DND-41 (cell line): ENCODE measurements around the gene SLC6A11.

ENCODE experiments used
- ATAC-seq: fragments of 200-7000 bp; cut with Tn5 transposase; 3 replicates; pipeline ENCODE4 v1.9.1; 2021; ENCODE audit warnings: low read depth; ENCODE audit not compliant: insufficient read depth
- DNase-seq: peaks from one replicate; pipeline ENCODE4 v3.0.0-alpha.2; 2020
- H2AFZ ChIP-seq: 2 replicates; pipeline ENCODE4 v1.6.0; 2012; ENCODE audit warnings: low read depth, low read length
- H3K27ac ChIP-seq: 2 replicates; pipeline ENCODE4 v1.5.1; 2012; ENCODE audit warnings: low read length, inconsistent platforms
- H3K27me3 ChIP-seq: fragments of 200-600 bp; sonication (generic); 2 replicates; pipeline ENCODE4 v1.6.0; 2012; ENCODE audit warnings: low read length, mild to moderate bottlenecking, inconsistent platforms; ENCODE audit not compliant: insufficient read depth, poor library complexity
- H3K36me3 ChIP-seq: 2 replicates; pipeline ENCODE4 v1.5.1; 2012; ENCODE audit warnings: low read length, inconsistent platforms; ENCODE audit not compliant: insufficient read depth
- H3K4me1 ChIP-seq: 2 replicates; pipeline ENCODE4 v1.5.1; 2012; ENCODE audit warnings: mild to moderate bottlenecking, low read length; ENCODE audit not compliant: insufficient read depth
- H3K4me2 ChIP-seq: 2 replicates; pipeline ENCODE4 v1.6.0; 2012; ENCODE audit warnings: mild to moderate bottlenecking, moderate library complexity, low read length, inconsistent platforms; ENCODE audit not compliant: insufficient read depth
- H3K4me3 ChIP-seq, 2 experiments: fragments of 200-600 bp in 1 of 2; shearing (Covaris generic) in 1 of 2; 2 replicates each; pipeline ENCODE4 v1.5.1; 2012 to 2016; ENCODE audit warnings: inconsistent platforms in 2 of 2, low read length in 2 of 2, mild to moderate bottlenecking in 2 of 2, low read depth in 1 of 2, moderate library complexity in 1 of 2
- H3K79me2 ChIP-seq: 2 replicates; pipeline ENCODE4 v1.6.0; 2012; ENCODE audit warnings: low read length, inconsistent platforms; ENCODE audit not compliant: insufficient read depth
- H3K9ac ChIP-seq: 2 replicates; pipeline ENCODE4 v1.6.0; 2012; ENCODE audit warnings: low read depth, mild to moderate bottlenecking, inconsistent platforms, low read length, moderate library complexity
- H3K9me3 ChIP-seq: 2 replicates; pipeline ENCODE4 v1.5.1; 2012; ENCODE audit warnings: low read length, moderate library complexity, mild to moderate bottlenecking, inconsistent platforms; ENCODE audit not compliant: insufficient read depth, severe bottlenecking
- H4K20me1 ChIP-seq: 2 replicates; pipeline ENCODE4 v1.6.0; 2012; ENCODE audit warnings: low read length; ENCODE audit not compliant: insufficient read depth
- EZH2 ChIP-seq: IDR thresholded peaks from 3 replicates; pipeline ENCODE4 v1.6.1; 2012; ENCODE audit warnings: borderline replicate concordance, low read depth, mild to moderate bottlenecking, moderate library complexity, low read length, inconsistent platforms; ENCODE audit not compliant: severe bottlenecking
- TF ChIP-seq, protein P1 (sequence below): IDR thresholded peaks from 2 replicates; pipeline ENCODE4 v1.5.1; 2012; ENCODE audit warnings: borderline replicate concordance, low read length, moderate library complexity, mild to moderate bottlenecking; ENCODE audit not compliant: poor library complexity, severe bottlenecking; ENCODE audit errors: extremely low read depth

Gene SLC6A11

DNA sequence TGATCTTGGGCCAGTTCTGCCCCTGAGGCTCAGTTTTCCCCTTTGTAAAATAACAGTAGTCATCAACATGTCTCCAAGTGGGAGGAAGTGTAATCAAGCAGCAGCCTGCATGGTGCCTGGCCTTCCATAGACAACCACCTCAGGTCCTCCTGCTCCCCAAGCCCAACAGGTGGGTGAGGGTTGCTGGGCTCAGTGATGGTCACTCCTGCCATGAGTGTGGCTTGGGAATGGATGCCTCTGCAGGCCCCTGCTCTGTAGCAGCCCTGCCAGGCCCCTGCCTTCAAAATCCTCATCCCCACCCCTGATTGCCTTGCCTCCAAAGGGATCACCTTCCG lies 117.4 kb downstream of the SLC6A11 start:
- Histone ChIP-seq H3K27me3 (peaks cover 3% of the 10 kb centered on the region), H3K4me3 (no peak overlapping the region), H3K27ac (no peak overlapping the region), H3K9me3 (no peaks in the 10 kb centered on the region), H3K79me2 (no peaks in the 10 kb centered on the region), H2AFZ (no peak overlapping the region), H4K20me1 (peaks cover 3% of the 10 kb centered on the region; the same call in 1 of the 2 replicates), H3K4me1 (no peaks in the 10 kb centered on the region), H3K4me2 (no peak overlapping the region), H3K9ac (no peak overlapping the region), H3K36me3 (no peaks in the 10 kb centered on the region)
- TF ChIP-seq, protein P1, sequence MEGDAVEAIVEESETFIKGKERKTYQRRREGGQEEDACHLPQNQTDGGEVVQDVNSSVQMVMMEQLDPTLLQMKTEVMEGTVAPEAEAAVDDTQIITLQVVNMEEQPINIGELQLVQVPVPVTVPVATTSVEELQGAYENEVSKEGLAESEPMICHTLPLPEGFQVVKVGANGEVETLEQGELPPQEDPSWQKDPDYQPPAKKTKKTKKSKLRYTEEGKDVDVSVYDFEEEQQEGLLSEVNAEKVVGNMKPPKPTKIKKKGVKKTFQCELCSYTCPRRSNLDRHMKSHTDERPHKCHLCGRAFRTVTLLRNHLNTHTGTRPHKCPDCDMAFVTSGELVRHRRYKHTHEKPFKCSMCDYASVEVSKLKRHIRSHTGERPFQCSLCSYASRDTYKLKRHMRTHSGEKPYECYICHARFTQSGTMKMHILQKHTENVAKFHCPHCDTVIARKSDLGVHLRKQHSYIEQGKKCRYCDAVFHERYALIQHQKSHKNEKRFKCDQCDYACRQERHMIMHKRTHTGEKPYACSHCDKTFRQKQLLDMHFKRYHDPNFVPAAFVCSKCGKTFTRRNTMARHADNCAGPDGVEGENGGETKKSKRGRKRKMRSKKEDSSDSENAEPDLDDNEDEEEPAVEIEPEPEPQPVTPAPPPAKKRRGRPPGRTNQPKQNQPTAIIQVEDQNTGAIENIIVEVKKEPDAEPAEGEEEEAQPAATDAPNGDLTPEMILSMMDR: no peak
- no peak for TF ChIP-seq EZH2
- no peak for ATAC-seq
- DNase-seq: no peak

GRCh38 chr3:10933805-10934481 lies 117.9 kb downstream of the SLC6A11 start:
- Histone ChIP-seq H3K36me3 (no peaks in the 10 kb centered on the region), H2AFZ (no peak overlapping the region), H3K79me2 (no peaks in the 10 kb centered on the region), H3K4me2 (no peak overlapping the region), H3K4me3 (no peak overlapping the region), H3K4me1 (no peaks in the 10 kb centered on the region), H3K9ac (no peak overlapping the region), H3K9me3 (no peaks in the 10 kb centered on the region), H3K27me3 (no peaks in the 10 kb centered on the region), H4K20me1 (peaks cover 3% of the 10 kb centered on the region; the same call in 1 of the 2 replicates), H3K27ac (no peak overlapping the region)
- ATAC-seq (no peak), DNase-seq (no peak)
- no peak for TF ChIP-seq EZH2
- TF ChIP-seq, protein P1: no peak

- ATAC-seq (no peak), DNase-seq (no peak)
- no peak for TF ChIP-seq EZH2
- TF ChIP-seq, protein P1: no peak
- Histone ChIP-seq H3K36me3 (no peaks in the 10 kb centered on the region), H3K27me3 (no peaks in the 10 kb centered on the region), H2AFZ (no peak overlapping the region), H3K4me3 (no peak overlapping the region), H3K79me2 (no peaks in the 10 kb centered on the region), H3K4me2 (no peak overlapping the region), H3K27ac (no peak overlapping the region), H3K9ac (no peak overlapping the region), H4K20me1 (peaks cover 3% of the 10 kb centered on the region; the same call in 1 of the 2 replicates), H3K4me1 (no peaks in the 10 kb centered on the region), H3K9me3 (no peaks in the 10 kb centered on the region)
These were observed 119.0 kb downstream of the SLC6A11 start for GRCh38 chr3:10935028-10935427.
